Measurements from ENCODE around the gene ITPR2. TPM values are rescaled to one million over a fixed set of nuclear protein-coding genes. Genes with fewer than 3 reads are reported as not detected.

Gene ITPR2
- total RNA-seq, 1 experiment from 2014 or later, result 41.6 TPM

DNA sequence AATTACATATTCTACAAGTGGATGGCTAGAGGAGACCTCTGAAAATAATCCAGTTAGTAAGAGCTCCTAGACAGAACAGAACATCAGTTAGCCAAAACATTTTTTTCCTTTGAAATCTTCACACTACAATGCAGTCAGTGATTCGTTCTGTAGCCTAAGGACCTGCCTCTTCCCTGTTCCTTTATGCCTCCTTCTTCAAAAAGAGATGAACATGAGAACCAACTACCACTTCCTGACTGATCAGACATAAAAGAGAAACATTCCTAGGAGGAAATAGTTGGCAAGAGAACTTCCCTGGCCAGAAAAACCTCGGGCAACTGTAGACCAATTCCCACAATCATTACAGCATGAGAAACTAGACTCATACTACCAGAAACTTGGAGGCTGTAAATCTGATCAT lies 29.4 kb downstream of the ITPR2 start:
- no peaks in the 10 kb centered on the region for H3K27me3 Mint-ChIP-seq (ENCODE audit: insufficient read depth, unreplicated experiment)
- no peaks in the 10 kb centered on the region for H3K36me3 Mint-ChIP-seq (ENCODE audit: insufficient read depth, unreplicated experiment)
- no peaks in the 10 kb centered on the region for H3K36me3 ChIP-seq (ENCODE audit: control insufficient read depth, insufficient read depth, low read length)
- no peak overlapping the region for H3K4me3 Mint-ChIP-seq (ENCODE audit: unreplicated experiment)
- POLR2A ChIA-PET, result no interaction called here
- no peak overlapping the region for H3K27ac Mint-ChIP-seq (ENCODE audit: unreplicated experiment)
- H3K4me1 Mint-ChIP-seq (ENCODE audit: low read depth, unreplicated experiment), result peaks cover 8% of the 10 kb centered on the region
- no peak for DNase-seq
- CTCF ChIA-PET, result no interaction called here
- H3K9me3 ChIP-seq, result no peaks in the 10 kb centered on the region
- TF ChIP-seq, protein P1, sequence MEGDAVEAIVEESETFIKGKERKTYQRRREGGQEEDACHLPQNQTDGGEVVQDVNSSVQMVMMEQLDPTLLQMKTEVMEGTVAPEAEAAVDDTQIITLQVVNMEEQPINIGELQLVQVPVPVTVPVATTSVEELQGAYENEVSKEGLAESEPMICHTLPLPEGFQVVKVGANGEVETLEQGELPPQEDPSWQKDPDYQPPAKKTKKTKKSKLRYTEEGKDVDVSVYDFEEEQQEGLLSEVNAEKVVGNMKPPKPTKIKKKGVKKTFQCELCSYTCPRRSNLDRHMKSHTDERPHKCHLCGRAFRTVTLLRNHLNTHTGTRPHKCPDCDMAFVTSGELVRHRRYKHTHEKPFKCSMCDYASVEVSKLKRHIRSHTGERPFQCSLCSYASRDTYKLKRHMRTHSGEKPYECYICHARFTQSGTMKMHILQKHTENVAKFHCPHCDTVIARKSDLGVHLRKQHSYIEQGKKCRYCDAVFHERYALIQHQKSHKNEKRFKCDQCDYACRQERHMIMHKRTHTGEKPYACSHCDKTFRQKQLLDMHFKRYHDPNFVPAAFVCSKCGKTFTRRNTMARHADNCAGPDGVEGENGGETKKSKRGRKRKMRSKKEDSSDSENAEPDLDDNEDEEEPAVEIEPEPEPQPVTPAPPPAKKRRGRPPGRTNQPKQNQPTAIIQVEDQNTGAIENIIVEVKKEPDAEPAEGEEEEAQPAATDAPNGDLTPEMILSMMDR (IDR thresholded peaks at IDR 0.05; ENCODE audit: insufficient read depth in 1 of 2, low read depth in 1 of 2, low read length in 1 of 2, severe bottlenecking in 1 of 2, unreplicated experiment in 1 of 2), result no peak
- intact Hi-C loops (cut with micrococcal nuclease; ENCODE audit: unreplicated experiment), result no loop called here
- 0 out of 2 replicates have a peak, but pooled peaks cover 6% of the 10 kb centered on the region for H3K4me1 ChIP-seq
- H3K4me3 ChIP-seq (ENCODE audit: low read depth, low read length), result no peak overlapping the region
- no peaks in the 10 kb centered on the region for H3K27me3 ChIP-seq (replicated peaks; ENCODE audit: control insufficient read depth, insufficient read depth, low read length)
- BruUV-seq (replicated peaks), result no TSS peak
- H3K9me3 Mint-ChIP-seq (ENCODE audit: unreplicated experiment), result no peaks in the 10 kb centered on the region

- TF ChIP-seq, protein P1 (IDR thresholded peaks at IDR 0.05; ENCODE audit: insufficient read depth in 1 of 2, low read depth in 1 of 2, low read length in 1 of 2, severe bottlenecking in 1 of 2, unreplicated experiment in 1 of 2), result no peak
- intact Hi-C loops (cut with micrococcal nuclease; ENCODE audit: unreplicated experiment), result no loop called here
- Histone ChIP-seq H3K4me3 (ENCODE audit: low read depth, low read length) (no peak overlapping the region), H3K9me3 (no peaks in the 10 kb centered on the region), H3K4me1 (0 out of 2 replicates have a peak, but pooled peaks cover 6% of the 10 kb centered on the region), H3K36me3 (ENCODE audit: control insufficient read depth, insufficient read depth, low read length) (no peaks in the 10 kb centered on the region), H3K27me3 (replicated peaks; ENCODE audit: control insufficient read depth, insufficient read depth, low read length) (no peaks in the 10 kb centered on the region)
- Mint-ChIP-seq H3K9me3 (ENCODE audit: unreplicated experiment) (no peaks in the 10 kb centered on the region), H3K36me3 (ENCODE audit: insufficient read depth, unreplicated experiment) (no peaks in the 10 kb centered on the region), H3K4me1 (ENCODE audit: low read depth, unreplicated experiment) (peaks cover 15% of the 10 kb centered on the region), H3K4me3 (ENCODE audit: unreplicated experiment) (no peak overlapping the region), H3K27ac (ENCODE audit: unreplicated experiment) (no peak overlapping the region), H3K27me3 (ENCODE audit: insufficient read depth, unreplicated experiment) (no peaks in the 10 kb centered on the region)
- no peak for DNase-seq
- no TSS peak for BruUV-seq (replicated peaks)
- ChIA-PET POLR2A (no interaction called here), CTCF (interaction anchor here (0.6 to 1.7 kb wide), 2 partner anchors 32 to 167 kb away, joined by 4 to 8 read pairs; no protein-coding TSS in a partner anchor)
Measured at GRCh38 chr12:26801486-26801885, 31.5 kb downstream of the ITPR2 start.

DNA sequence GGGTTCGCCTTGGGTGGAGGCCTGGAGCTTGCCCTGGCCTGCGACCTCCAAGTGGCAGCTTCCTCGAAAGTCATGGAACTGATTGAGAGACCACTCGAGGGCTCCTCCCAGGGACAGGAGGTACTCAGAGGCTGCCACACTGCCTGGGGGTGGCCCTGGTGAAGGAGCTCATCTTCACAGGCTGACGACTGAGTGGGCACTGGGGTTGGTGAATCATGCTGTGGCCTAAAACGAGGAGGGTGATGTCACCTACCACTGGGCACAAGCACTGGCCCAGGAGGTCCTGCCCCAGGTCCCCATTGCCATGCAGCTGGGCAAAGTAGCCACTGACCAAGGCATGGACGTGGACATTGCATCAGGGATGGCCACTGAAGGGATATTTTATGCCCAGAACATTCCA lies 32.1 kb downstream of the ITPR2 start:
- Mint-ChIP-seq H3K27ac (ENCODE audit: unreplicated experiment) (no peak overlapping the region), H3K36me3 (ENCODE audit: insufficient read depth, unreplicated experiment) (no peaks in the 10 kb centered on the region), H3K27me3 (ENCODE audit: insufficient read depth, unreplicated experiment) (no peaks in the 10 kb centered on the region), H3K4me1 (ENCODE audit: low read depth, unreplicated experiment) (peaks cover 15% of the 10 kb centered on the region), H3K4me3 (ENCODE audit: unreplicated experiment) (no peak overlapping the region), H3K9me3 (ENCODE audit: unreplicated experiment) (no peaks in the 10 kb centered on the region)
- Histone ChIP-seq H3K9me3 (no peaks in the 10 kb centered on the region), H3K36me3 (ENCODE audit: control insufficient read depth, insufficient read depth, low read length) (no peaks in the 10 kb centered on the region), H3K4me1 (0 out of 2 replicates have a peak, but pooled peaks cover 6% of the 10 kb centered on the region), H3K27me3 (replicated peaks; ENCODE audit: control insufficient read depth, insufficient read depth, low read length) (no peaks in the 10 kb centered on the region), H3K4me3 (ENCODE audit: low read depth, low read length) (no peak overlapping the region)
- ChIA-PET CTCF (no interaction called here), POLR2A (no interaction called here)
- TF ChIP-seq, protein P1 (IDR thresholded peaks at IDR 0.05; ENCODE audit: insufficient read depth in 1 of 2, low read depth in 1 of 2, low read length in 1 of 2, severe bottlenecking in 1 of 2, unreplicated experiment in 1 of 2), result no peak
- BruUV-seq (replicated peaks), result no TSS peak
- DNase-seq, result no peak
- intact Hi-C loops (cut with micrococcal nuclease; ENCODE audit: unreplicated experiment), result no loop called here

Measured in Caco-2 (cell line).